ENCODE measurements around the gene FANCM.

FANCM gene

GRCh38 chr14:45114327-45114726 lies 21.4 kb upstream of the FANCM start:
- Histone ChIP-seq H3K4me2 (ENCODE audit: low read length) (no peak overlapping the region), H3K9me2 (ENCODE audit: low read depth, low read length) (no peaks in the 10 kb centered on the region), H3F3A (ENCODE audit: insufficient read depth, low read length) (no peaks in the 10 kb centered on the region), H3K27me3 (ENCODE audit: insufficient read depth, low read length) (no peaks in the 10 kb centered on the region), H3K27ac (ENCODE audit: low read depth, low read length, poor library complexity, severe bottlenecking) (no peak overlapping the region), H3K9me3 (ENCODE audit: low read length) (no peaks in the 10 kb centered on the region), H3K79me2 (ENCODE audit: insufficient read depth, low read length) (no peaks in the 10 kb centered on the region), H4K20me1 (ENCODE audit: insufficient read depth, low read length) (no peaks in the 10 kb centered on the region), H3K36me3 (ENCODE audit: insufficient read depth, low read length) (peaks cover 99% of the 10 kb centered on the region), H3K4me1 (ENCODE audit: insufficient read depth, low read length, severe bottlenecking) (no peaks in the 10 kb centered on the region), H3K9ac (ENCODE audit: low read length) (no peak overlapping the region), H3K4me3 (ENCODE audit: low read depth, low read length, poor library complexity, severe bottlenecking) (no peak overlapping the region), H2AFZ (ENCODE audit: low read length) (no peak overlapping the region)
- TF ChIP-seq EZH2 (IDR thresholded peaks at IDR 0.05; ENCODE audit: borderline replicate concordance, low read length): no peak
- TF ChIP-seq, protein P1, sequence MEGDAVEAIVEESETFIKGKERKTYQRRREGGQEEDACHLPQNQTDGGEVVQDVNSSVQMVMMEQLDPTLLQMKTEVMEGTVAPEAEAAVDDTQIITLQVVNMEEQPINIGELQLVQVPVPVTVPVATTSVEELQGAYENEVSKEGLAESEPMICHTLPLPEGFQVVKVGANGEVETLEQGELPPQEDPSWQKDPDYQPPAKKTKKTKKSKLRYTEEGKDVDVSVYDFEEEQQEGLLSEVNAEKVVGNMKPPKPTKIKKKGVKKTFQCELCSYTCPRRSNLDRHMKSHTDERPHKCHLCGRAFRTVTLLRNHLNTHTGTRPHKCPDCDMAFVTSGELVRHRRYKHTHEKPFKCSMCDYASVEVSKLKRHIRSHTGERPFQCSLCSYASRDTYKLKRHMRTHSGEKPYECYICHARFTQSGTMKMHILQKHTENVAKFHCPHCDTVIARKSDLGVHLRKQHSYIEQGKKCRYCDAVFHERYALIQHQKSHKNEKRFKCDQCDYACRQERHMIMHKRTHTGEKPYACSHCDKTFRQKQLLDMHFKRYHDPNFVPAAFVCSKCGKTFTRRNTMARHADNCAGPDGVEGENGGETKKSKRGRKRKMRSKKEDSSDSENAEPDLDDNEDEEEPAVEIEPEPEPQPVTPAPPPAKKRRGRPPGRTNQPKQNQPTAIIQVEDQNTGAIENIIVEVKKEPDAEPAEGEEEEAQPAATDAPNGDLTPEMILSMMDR (IDR thresholded peaks at IDR 0.05; ENCODE audit: low read length): no peak

- TF ChIP-seq, protein P1 (IDR thresholded peaks at IDR 0.05; ENCODE audit: low read length): no peak
- TF ChIP-seq EZH2 (IDR thresholded peaks at IDR 0.05; ENCODE audit: borderline replicate concordance, low read length): no peak
- Histone ChIP-seq H3K79me2 (ENCODE audit: insufficient read depth, low read length) (no peaks in the 10 kb centered on the region), H3F3A (ENCODE audit: insufficient read depth, low read length) (no peaks in the 10 kb centered on the region), H3K36me3 (ENCODE audit: insufficient read depth, low read length) (peaks cover 97% of the 10 kb centered on the region), H4K20me1 (ENCODE audit: insufficient read depth, low read length) (no peaks in the 10 kb centered on the region), H2AFZ (ENCODE audit: low read length) (no peak overlapping the region), H3K9ac (ENCODE audit: low read length) (no peak overlapping the region), H3K4me1 (ENCODE audit: insufficient read depth, low read length, severe bottlenecking) (no peaks in the 10 kb centered on the region), H3K27ac (ENCODE audit: low read depth, low read length, poor library complexity, severe bottlenecking) (no peak overlapping the region), H3K27me3 (ENCODE audit: insufficient read depth, low read length) (no peaks in the 10 kb centered on the region), H3K4me2 (ENCODE audit: low read length) (no peak overlapping the region), H3K4me3 (ENCODE audit: low read depth, low read length, poor library complexity, severe bottlenecking) (no peak overlapping the region), H3K9me3 (ENCODE audit: low read length) (no peaks in the 10 kb centered on the region), H3K9me2 (ENCODE audit: low read depth, low read length) (no peaks in the 10 kb centered on the region)
Measured at GRCh38 chr14:45118594-45118993, 17.1 kb upstream of the FANCM start.

GRCh38 chr14:45120096-45120495 lies 15.6 kb upstream of the FANCM start:
- no peaks in the 10 kb centered on the region for H3K9me2 ChIP-seq (ENCODE audit: low read depth, low read length)
- peaks cover 89% of the 10 kb centered on the region for H3K36me3 ChIP-seq (ENCODE audit: insufficient read depth, low read length)
- H3K27me3 ChIP-seq (ENCODE audit: insufficient read depth, low read length): no peaks in the 10 kb centered on the region
- H3K4me1 ChIP-seq (ENCODE audit: insufficient read depth, low read length, severe bottlenecking): no peaks in the 10 kb centered on the region
- H3K9ac ChIP-seq (ENCODE audit: low read length): no peak overlapping the region
- no peaks in the 10 kb centered on the region for H3K9me3 ChIP-seq (ENCODE audit: low read length)
- H3K4me2 ChIP-seq (ENCODE audit: low read length): no peak overlapping the region
- no peak overlapping the region for H3K4me3 ChIP-seq (ENCODE audit: low read depth, low read length, poor library complexity, severe bottlenecking)
- no peaks in the 10 kb centered on the region for H3K79me2 ChIP-seq (ENCODE audit: insufficient read depth, low read length)
- H3K27ac ChIP-seq (ENCODE audit: low read depth, low read length, poor library complexity, severe bottlenecking): no peak overlapping the region
- H4K20me1 ChIP-seq (ENCODE audit: insufficient read depth, low read length): no peaks in the 10 kb centered on the region
- no peaks in the 10 kb centered on the region for H3F3A ChIP-seq (ENCODE audit: insufficient read depth, low read length)
- H2AFZ ChIP-seq (ENCODE audit: low read length): no peak overlapping the region
- no peak for TF ChIP-seq EZH2 (IDR thresholded peaks at IDR 0.05; ENCODE audit: borderline replicate concordance, low read length)
- TF ChIP-seq, protein P1 (IDR thresholded peaks at IDR 0.05; ENCODE audit: low read length): no peak
